Sigmoid colon (tissue), 7 donors: Measurements from ENCODE around the gene PARP6. TPM values are rescaled to one million over a fixed set of nuclear protein-coding genes. Genes with fewer than 3 reads are reported as not detected.
A peak's percentile ranks its signal among the peaks of the same experiment; 100 is the strongest.

Source experiments
- DNase-seq: peaks from one replicate; pipeline ENCODE4 v3.0.0-alpha.2; 2019
- H3K27ac ChIP-seq, 4 donors: fragments of 200-600 bp; sonication (generic); one replicate each; pipeline ENCODE4 v1.5.1; 2016 to 2019; ENCODE audit warnings: mild to moderate bottlenecking in 1 of 4
- H3K27me3 ChIP-seq, 3 donors: fragments of 200-600 bp; sonication (generic); one replicate each; pipeline ENCODE4 v1.5.1; 2019; ENCODE audit warnings: mild to moderate bottlenecking in 1 of 3
- H3K36me3 ChIP-seq, 4 donors: fragments of 200-600 bp; sonication (generic); one replicate each; pipeline ENCODE4 v1.5.1; 2016 to 2019
- H3K4me1 ChIP-seq, 4 donors: fragments of 200-600 bp; sonication (generic); one replicate each; pipeline ENCODE4 v1.5.1; 2017 to 2019
- H3K4me3 ChIP-seq, 4 donors: fragments of 200-600 bp; sonication (generic); one replicate each; pipeline ENCODE4 v1.5.1; 2017 to 2019; ENCODE audit warnings: mild to moderate bottlenecking in 2 of 4, moderate library complexity in 1 of 4
- H3K9me3 ChIP-seq, 4 donors: fragments of 200-600 bp in 3 of 4; sonication (generic) in 3 of 4; one replicate each; pipeline versions ENCODE4 v1.5.1 to v1.6.1; 2013 to 2019
- EP300 ChIP-seq, 4 donors: sonication (generic); formaldehyde crosslinking; IDR thresholded peaks; one replicate each; pipeline ENCODE4 v1.6.1; 2017; ENCODE audit warnings: antibody characterized with exemption in 4 of 4
- POLR2A ChIP-seq, 2 donors: fragments of 450-650 bp; IDR thresholded peaks; one replicate each; pipeline ENCODE4 v1.6.1; 2016; ENCODE audit warnings: antibody characterized with exemption in 2 of 2, mild to moderate bottlenecking in 2 of 2, moderate library complexity in 2 of 2
- POLR2AphosphoS5 ChIP-seq, 4 donors: sonication (generic); formaldehyde crosslinking; IDR thresholded peaks; one replicate each; pipeline ENCODE4 v1.6.1; 2017; ENCODE audit warnings: antibody characterized with exemption in 4 of 4
- WGBS, 2 donors: extraction: QIAGEN DNeasy Blood & Tissue Kit; methylation state at CpG; one replicate each; pipeline ENCODE4 v1.1.7; 2013; 5-methylcytosine and 5-hydroxymethylcytosine counted together
- intact Hi-C: fragments of 100-400 bp; cut with DNase I; formaldehyde crosslinking; loops from one replicate; pipeline ENCODE4 v1.15.1; 2023
- polyA plus RNA-seq, 3 donors: library from polyadenylated mRNA; stranded (reverse); fragments of 200-250 nt; gene quantifications; one replicate each; pipeline ENCODE4 v1.2.3, GENCODE V29; 2013
- total RNA-seq, 4 donors: library from RNA; depleted of rRNA; stranded (reverse); fragments of >200 nt; gene quantifications; one replicate each; pipeline ENCODE4 v1.1.0, GENCODE V29; 2016
- TF ChIP-seq, protein P1 (sequence below), 4 experiments: fragments of 450-650 bp in 3 of 4; fragments of 200-600 bp in 1 of 4; IDR thresholded peaks; one replicate each; pipeline ENCODE4 v1.5.1; 2016 to 2019; ENCODE audit warnings: antibody characterized with exemption in 4 of 4, mild to moderate bottlenecking in 3 of 4, moderate library complexity in 2 of 4
- donor health status: healthy with polysubstance abuse.
- donor health status: Bipolar disorder and iron deficiency.
- donor health status: healthy.

Gene PARP6
- total and polyA plus RNA-seq, 7 donors: 12.5 to 103 (median 41.5) TPM

- TF ChIP-seq, protein P1, sequence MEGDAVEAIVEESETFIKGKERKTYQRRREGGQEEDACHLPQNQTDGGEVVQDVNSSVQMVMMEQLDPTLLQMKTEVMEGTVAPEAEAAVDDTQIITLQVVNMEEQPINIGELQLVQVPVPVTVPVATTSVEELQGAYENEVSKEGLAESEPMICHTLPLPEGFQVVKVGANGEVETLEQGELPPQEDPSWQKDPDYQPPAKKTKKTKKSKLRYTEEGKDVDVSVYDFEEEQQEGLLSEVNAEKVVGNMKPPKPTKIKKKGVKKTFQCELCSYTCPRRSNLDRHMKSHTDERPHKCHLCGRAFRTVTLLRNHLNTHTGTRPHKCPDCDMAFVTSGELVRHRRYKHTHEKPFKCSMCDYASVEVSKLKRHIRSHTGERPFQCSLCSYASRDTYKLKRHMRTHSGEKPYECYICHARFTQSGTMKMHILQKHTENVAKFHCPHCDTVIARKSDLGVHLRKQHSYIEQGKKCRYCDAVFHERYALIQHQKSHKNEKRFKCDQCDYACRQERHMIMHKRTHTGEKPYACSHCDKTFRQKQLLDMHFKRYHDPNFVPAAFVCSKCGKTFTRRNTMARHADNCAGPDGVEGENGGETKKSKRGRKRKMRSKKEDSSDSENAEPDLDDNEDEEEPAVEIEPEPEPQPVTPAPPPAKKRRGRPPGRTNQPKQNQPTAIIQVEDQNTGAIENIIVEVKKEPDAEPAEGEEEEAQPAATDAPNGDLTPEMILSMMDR (IDR thresholded peaks at IDR 0.05): no peak
- TF ChIP-seq POLR2AphosphoS5 (IDR thresholded peaks at IDR 0.05) (no peak), POLR2A (IDR thresholded peaks at IDR 0.05) (no peak), EP300 (IDR thresholded peaks at IDR 0.05) (no peak)
- Histone ChIP-seq H3K27ac (no peak overlapping the region), H3K27me3 (no peaks in the 10 kb centered on the region), H3K36me3 (peaks cover 9 to 53% (median 29%) of the 10 kb centered on the region in 4 donors), H3K4me3 (no peak overlapping the region), H3K9me3 (no peaks in the 10 kb centered on the region), H3K4me1 (peaks cover 0 to 13% (median 0%) of the 10 kb centered on the region in 4 donors)
- no peak for DNase-seq
- intact Hi-C loops: no loop called here
Observed at GRCh38 chr15:72239652-72240051, 32.7 kb downstream of the PARP6 start.

- DNase-seq: no peak
- intact Hi-C loops: no loop called here
- no peak for TF ChIP-seq EP300 (IDR thresholded peaks at IDR 0.05)
- TF ChIP-seq, protein P1 (IDR thresholded peaks at IDR 0.05): no peak
- Histone ChIP-seq H3K27me3 (no peaks in the 10 kb centered on the region), H3K27ac (no peak overlapping the region), H3K4me3 (no peak overlapping the region), H3K36me3 (peaks cover 9 to 43% (median 24%) of the 10 kb centered on the region in 4 donors), H3K4me1 (peaks cover 0 to 13% (median 0%) of the 10 kb centered on the region in 4 donors), H3K9me3 (no peaks in the 10 kb centered on the region)
- WGBS, 2 donors: 97% methylated on average over 3 of the region's 3 CpGs
Observed at GRCh38 chr15:72238586-72238985, 33.8 kb downstream of the PARP6 start.

DNA sequence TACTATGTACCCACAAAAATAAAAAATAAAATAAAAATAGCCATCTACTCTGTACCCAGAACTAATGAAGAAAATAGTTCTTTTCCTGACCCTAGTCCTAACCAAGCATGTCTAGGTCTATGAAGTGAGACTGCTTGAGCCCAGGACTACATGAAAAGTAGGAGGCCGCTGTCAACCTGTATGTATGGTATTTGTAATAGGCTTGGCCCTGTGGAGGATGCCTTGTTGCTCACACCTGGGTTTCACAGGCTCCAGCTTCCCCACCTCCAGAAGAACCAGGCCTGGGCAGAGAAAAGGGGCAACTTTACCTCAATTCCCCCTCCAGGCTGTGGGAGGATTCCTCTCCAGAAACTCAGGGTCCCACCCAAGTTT is 34.5 kb downstream of the PARP6 start:
- Histone ChIP-seq H3K4me1 (peaks cover 0 to 13% (median under 1%) of the 10 kb centered on the region in 4 donors), H3K4me3 (no peak overlapping the region), H3K27ac (peak overlapping the region; percentile 7 to 60 (median 42)), H3K27me3 (no peaks in the 10 kb centered on the region), H3K36me3 (peaks cover 9 to 39% (median 22%) of the 10 kb centered on the region in 4 donors), H3K9me3 (no peaks in the 10 kb centered on the region)
- TF ChIP-seq POLR2A (IDR thresholded peaks at IDR 0.05): no peak
- no peak for TF ChIP-seq EP300 (IDR thresholded peaks at IDR 0.05)
- TF ChIP-seq, protein P1 (IDR thresholded peaks at IDR 0.05): no peak
- TF ChIP-seq POLR2AphosphoS5 (IDR thresholded peaks at IDR 0.05): no peak
- DNase-seq: no peak
- intact Hi-C loops: no loop called here
- WGBS, 2 donors: 96 to 97% methylated on average over 1 of the region's 1 CpG

GRCh38 chr15:72237029-72237852 is 35.1 kb downstream of the PARP6 start:
- Histone ChIP-seq H3K4me3 (peak overlapping the region in 1 of 4 donors; percentile 13), H3K27ac (peak overlapping the region; percentile 7 to 60 (median 42)), H3K9me3 (no peaks in the 10 kb centered on the region), H3K36me3 (peaks cover 4 to 33% (median 16%) of the 10 kb centered on the region in 4 donors), H3K4me1 (peaks cover 0 to 19% (median 5%) of the 10 kb centered on the region in 4 donors), H3K27me3 (no peaks in the 10 kb centered on the region)
- intact Hi-C loops: no loop called here
- peak; percentile 86 for DNase-seq
- TF ChIP-seq, protein P1 (IDR thresholded peaks at IDR 0.05): no peak
- TF ChIP-seq EP300 (IDR thresholded peaks at IDR 0.05) (no peak), POLR2AphosphoS5 (IDR thresholded peaks at IDR 0.05) (peak in 1 of 4 donors; percentile 68)
- 27 to 39% methylated on average over 3 of the region's 3 CpGs for WGBS, 2 donors
